Gastroesophageal sphincter (tissue), 4 donors: Measurements from ENCODE around the gene DIP2C. TPM values are rescaled to one million over a fixed set of nuclear protein-coding genes. Genes with fewer than 3 reads are reported as not detected.

Experiments used
- ATAC-seq: fragments of 150-250 bp; one replicate; pipeline ENCODE4 v1.9.1; 2016; ENCODE audit warnings: mild to moderate bottlenecking, moderate library complexity
- H3K27ac ChIP-seq, 4 donors: fragments of 200-600 bp; sonication (generic) in 3 of 4; 1 replicate in 3 of 4; 2 replicates in 1 of 4; pipeline ENCODE4 v1.5.1; 2016 to 2019
- H3K27me3 ChIP-seq: fragments of 200-600 bp; sonication (generic); one replicate; pipeline ENCODE4 v1.5.1; 2019
- H3K36me3 ChIP-seq, 2 donors: fragments of 200-600 bp; sonication (generic); one replicate each; pipeline ENCODE4 v1.5.1; 2019; ENCODE audit warnings: control low read depth in 1 of 2
- H3K4me1 ChIP-seq, 3 donors: fragments of 200-600 bp; sonication (generic); 1 replicate in 2 of 3; 2 replicates in 1 of 3; pipeline ENCODE4 v1.5.1; 2016 to 2019; ENCODE audit warnings: control low read depth in 2 of 3
- H3K4me3 ChIP-seq, 2 donors: fragments of 200-600 bp; sonication (generic); one replicate each; pipeline ENCODE4 v1.5.1; 2019; ENCODE audit warnings: mild to moderate bottlenecking in 1 of 2, moderate library complexity in 1 of 2
- H3K9me3 ChIP-seq, 3 donors: fragments of 200-600 bp; sonication (generic); one replicate each; pipeline ENCODE4 v1.5.1; 2017 to 2019; ENCODE audit warnings: control low read depth in 2 of 3
- EP300 ChIP-seq: sonication (generic); formaldehyde crosslinking; IDR thresholded peaks from one replicate; pipeline ENCODE4 v1.6.1; 2017; ENCODE audit warnings: antibody characterized with exemption, mild to moderate bottlenecking
- POLR2A ChIP-seq, 2 donors: fragments of 450-650 bp; IDR thresholded peaks; one replicate each; pipeline ENCODE4 v1.6.1; 2017; ENCODE audit warnings: antibody characterized with exemption in 2 of 2, mild to moderate bottlenecking in 2 of 2, moderate library complexity in 1 of 2
- POLR2AphosphoS5 ChIP-seq: sonication (generic); formaldehyde crosslinking; IDR thresholded peaks from one replicate; pipeline ENCODE4 v1.6.1; 2017; ENCODE audit warnings: antibody characterized with exemption
- WGBS, 2 donors: methylation state at CpG; one replicate each; pipeline ENCODE4 v1.1.5; 2018; ENCODE audit warnings: low coverage in 1 of 2; 5-methylcytosine and 5-hydroxymethylcytosine counted together
- total RNA-seq, 4 donors: library from RNA; depleted of rRNA; stranded (reverse); fragments of >200 nt; gene quantifications; one replicate each; pipeline ENCODE4 v1.1.0, GENCODE V29; 2016
- TF ChIP-seq, protein P1 (sequence below), 4 experiments: fragments of 200-600 bp in 2 of 4; fragments of 450-650 bp in 2 of 4; sonication (generic) in 1 of 4; IDR thresholded peaks; one replicate each; pipeline ENCODE4 v1.5.1; 2017 to 2019; ENCODE audit warnings: antibody characterized with exemption in 4 of 4, mild to moderate bottlenecking in 2 of 4, moderate library complexity in 2 of 4

DIP2C gene
- total RNA-seq, 4 donors from 2014 or later: 40.8 to 73.8 (median 47.7) TPM

GRCh38 chr10:282294-283139, 407.0 kb downstream of the DIP2C start:
- TF ChIP-seq POLR2A (IDR thresholded peaks at IDR 0.05): no peak
- TF ChIP-seq, protein P1, sequence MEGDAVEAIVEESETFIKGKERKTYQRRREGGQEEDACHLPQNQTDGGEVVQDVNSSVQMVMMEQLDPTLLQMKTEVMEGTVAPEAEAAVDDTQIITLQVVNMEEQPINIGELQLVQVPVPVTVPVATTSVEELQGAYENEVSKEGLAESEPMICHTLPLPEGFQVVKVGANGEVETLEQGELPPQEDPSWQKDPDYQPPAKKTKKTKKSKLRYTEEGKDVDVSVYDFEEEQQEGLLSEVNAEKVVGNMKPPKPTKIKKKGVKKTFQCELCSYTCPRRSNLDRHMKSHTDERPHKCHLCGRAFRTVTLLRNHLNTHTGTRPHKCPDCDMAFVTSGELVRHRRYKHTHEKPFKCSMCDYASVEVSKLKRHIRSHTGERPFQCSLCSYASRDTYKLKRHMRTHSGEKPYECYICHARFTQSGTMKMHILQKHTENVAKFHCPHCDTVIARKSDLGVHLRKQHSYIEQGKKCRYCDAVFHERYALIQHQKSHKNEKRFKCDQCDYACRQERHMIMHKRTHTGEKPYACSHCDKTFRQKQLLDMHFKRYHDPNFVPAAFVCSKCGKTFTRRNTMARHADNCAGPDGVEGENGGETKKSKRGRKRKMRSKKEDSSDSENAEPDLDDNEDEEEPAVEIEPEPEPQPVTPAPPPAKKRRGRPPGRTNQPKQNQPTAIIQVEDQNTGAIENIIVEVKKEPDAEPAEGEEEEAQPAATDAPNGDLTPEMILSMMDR (IDR thresholded peaks at IDR 0.05): no peak
- no peak for TF ChIP-seq EP300
- WGBS, 2 donors: 65% methylated on average over 4 of the region's 7 CpGs; no CpG with 5 or more reads in 1 of the 2 donors
- H3K27ac ChIP-seq: no peak overlapping the region
- no peaks in the 10 kb centered on the region for H3K27me3 ChIP-seq
- H3K4me1 ChIP-seq: peaks cover 0 to 25% (median 0%) of the 10 kb centered on the region in 3 donors
- H3K36me3 ChIP-seq: peaks cover 0 to 92% of the 10 kb centered on the region in 2 donors
- H3K4me3 ChIP-seq: no peak overlapping the region
- no peaks in the 10 kb centered on the region for H3K9me3 ChIP-seq
- ATAC-seq: no peak

- 79 to 87% methylated on average over 6 to 10 of the region's 10 CpGs for WGBS, 2 donors
- TF ChIP-seq, protein P1 (IDR thresholded peaks at IDR 0.05): no peak
- TF ChIP-seq EP300: no peak
- no peak for TF ChIP-seq POLR2AphosphoS5
- no peak for TF ChIP-seq POLR2A (IDR thresholded peaks at IDR 0.05)
- H3K27ac ChIP-seq: no peak overlapping the region
- H3K9me3 ChIP-seq: no peaks in the 10 kb centered on the region
- H3K4me1 ChIP-seq: peaks cover 0 to 10% (median 0%) of the 10 kb centered on the region in 3 donors
- no peaks in the 10 kb centered on the region for H3K27me3 ChIP-seq
- ATAC-seq: no peak
- peaks cover 0 to 97% of the 10 kb centered on the region in 2 donors for H3K36me3 ChIP-seq
- no peak overlapping the region for H3K4me3 ChIP-seq
These were observed 409.8 kb downstream of the DIP2C start for GRCh38 chr10:279655-280054.

GRCh38 chr10:279232-279631, 410.2 kb downstream of the DIP2C start:
- Histone ChIP-seq H3K27me3 (no peaks in the 10 kb centered on the region), H3K9me3 (no peaks in the 10 kb centered on the region), H3K36me3 (peaks cover 0 to 93% of the 10 kb centered on the region in 2 donors), H3K4me3 (no peak overlapping the region), H3K4me1 (peaks cover 0 to 10% (median 0%) of the 10 kb centered on the region in 3 donors), H3K27ac (no peak overlapping the region)
- ATAC-seq: no peak
- WGBS, 2 donors: 97 to 100% methylated on average over 4 of the region's 9 CpGs
- TF ChIP-seq POLR2AphosphoS5: no peak
- TF ChIP-seq POLR2A (IDR thresholded peaks at IDR 0.05): no peak
- TF ChIP-seq, protein P1 (IDR thresholded peaks at IDR 0.05): no peak
- TF ChIP-seq EP300: no peak

DNA sequence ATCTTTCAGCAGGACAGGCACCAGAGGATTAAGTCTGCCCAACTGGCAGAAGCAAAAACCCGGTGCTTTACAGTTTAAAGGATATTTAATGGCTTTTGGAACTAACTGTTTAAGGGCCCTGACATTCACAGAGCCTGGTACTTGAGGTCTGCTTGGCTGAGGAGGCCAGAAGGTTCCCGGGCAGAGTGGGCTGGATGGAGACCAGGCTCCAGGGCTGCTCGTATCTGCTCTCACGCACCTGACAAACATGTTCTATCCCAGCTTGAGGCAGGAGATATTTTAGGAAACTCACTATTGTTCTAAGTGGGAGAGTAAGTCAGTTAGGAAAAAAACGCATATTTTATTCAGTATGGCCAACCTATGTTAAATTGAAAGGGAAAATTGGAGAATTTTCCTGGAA, 410.8 kb downstream of the DIP2C start:
- Histone ChIP-seq H3K9me3 (no peaks in the 10 kb centered on the region), H3K27me3 (no peaks in the 10 kb centered on the region), H3K4me1 (peaks cover 0 to 10% (median 0%) of the 10 kb centered on the region in 3 donors), H3K36me3 (peaks cover 0 to 88% of the 10 kb centered on the region in 2 donors), H3K27ac (no peak overlapping the region), H3K4me3 (no peak overlapping the region)
- TF ChIP-seq POLR2A (IDR thresholded peaks at IDR 0.05): no peak
- TF ChIP-seq POLR2AphosphoS5: no peak
- TF ChIP-seq, protein P1 (IDR thresholded peaks at IDR 0.05): no peak
- no peak for TF ChIP-seq EP300
- 66 to 71% methylated on average over 4 to 5 of the region's 5 CpGs for WGBS, 2 donors
- no peak for ATAC-seq

DNA sequence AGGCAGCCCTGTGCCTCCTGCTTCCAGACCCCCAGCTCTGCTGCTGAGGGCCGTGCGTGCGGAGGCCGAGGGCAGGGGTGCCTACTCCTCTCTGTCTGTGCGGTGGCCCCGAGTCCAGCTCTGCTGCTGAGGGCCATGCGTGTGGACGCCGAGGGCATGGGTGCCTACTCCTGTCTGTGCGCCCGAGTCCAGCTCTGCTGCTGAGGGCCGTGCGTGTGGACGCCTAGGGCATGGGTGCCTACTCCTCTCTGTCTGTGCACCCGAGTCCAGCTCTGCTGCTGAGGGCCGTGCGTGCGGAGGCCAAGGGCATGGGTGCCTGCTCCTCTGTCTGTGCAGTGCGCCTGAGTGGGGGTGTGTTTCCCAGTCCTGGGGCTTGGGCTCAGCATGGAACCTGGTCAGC, 411.5 kb downstream of the DIP2C start:
- Histone ChIP-seq H3K27ac (no peak overlapping the region), H3K4me3 (no peak overlapping the region), H3K9me3 (no peaks in the 10 kb centered on the region), H3K36me3 (peaks cover 0 to 85% of the 10 kb centered on the region in 2 donors), H3K4me1 (peaks cover 0 to 10% (median 0%) of the 10 kb centered on the region in 3 donors), H3K27me3 (no peaks in the 10 kb centered on the region)
- WGBS, 2 donors: no CpG with 5 or more reads among the region's 19 CpGs
- no peak for TF ChIP-seq POLR2A (IDR thresholded peaks at IDR 0.05)
- TF ChIP-seq, protein P1 (IDR thresholded peaks at IDR 0.05): no peak
- no peak for TF ChIP-seq EP300
- TF ChIP-seq POLR2AphosphoS5: no peak
- ATAC-seq: no peak
